ENCODE data around the gene AMPD2. TPM values are rescaled to one million over a fixed set of nuclear protein-coding genes. Genes with fewer than 3 reads are reported as not detected.

Gene AMPD2
- total RNA-seq, 1 donor from 2014 or later, result 71.7 TPM

DNA sequence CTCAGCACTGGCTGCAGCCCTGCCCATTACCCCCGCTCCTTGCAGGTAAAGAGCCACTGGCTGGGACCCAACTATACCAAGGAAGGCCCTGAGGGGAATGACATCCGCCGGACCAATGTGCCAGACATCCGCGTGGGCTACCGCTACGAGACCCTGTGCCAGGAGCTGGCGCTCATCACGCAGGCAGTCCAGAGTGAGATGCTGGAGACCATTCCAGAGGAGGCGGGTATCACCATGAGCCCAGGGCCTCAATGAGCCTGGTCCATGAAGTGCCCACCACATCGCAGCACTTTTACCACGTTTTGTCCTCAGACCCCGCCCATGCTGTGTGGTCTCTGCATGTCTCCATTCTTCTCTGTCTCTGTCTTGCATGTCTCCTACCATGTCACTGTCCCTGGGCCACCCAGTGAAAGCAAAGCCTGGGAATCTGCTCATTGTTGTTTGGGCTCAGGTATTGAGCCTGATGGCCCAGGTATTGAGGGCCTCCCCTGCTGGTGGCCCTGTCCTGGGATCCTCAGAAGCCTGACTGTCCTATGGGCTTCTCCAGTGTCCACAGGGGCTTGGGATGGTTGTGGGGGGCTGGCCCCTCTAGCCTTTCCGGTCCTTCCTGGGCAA is 11.4 kb downstream of the AMPD2 start:
- no peak for DNase-seq (ENCODE audit: low read depth)

DNA sequence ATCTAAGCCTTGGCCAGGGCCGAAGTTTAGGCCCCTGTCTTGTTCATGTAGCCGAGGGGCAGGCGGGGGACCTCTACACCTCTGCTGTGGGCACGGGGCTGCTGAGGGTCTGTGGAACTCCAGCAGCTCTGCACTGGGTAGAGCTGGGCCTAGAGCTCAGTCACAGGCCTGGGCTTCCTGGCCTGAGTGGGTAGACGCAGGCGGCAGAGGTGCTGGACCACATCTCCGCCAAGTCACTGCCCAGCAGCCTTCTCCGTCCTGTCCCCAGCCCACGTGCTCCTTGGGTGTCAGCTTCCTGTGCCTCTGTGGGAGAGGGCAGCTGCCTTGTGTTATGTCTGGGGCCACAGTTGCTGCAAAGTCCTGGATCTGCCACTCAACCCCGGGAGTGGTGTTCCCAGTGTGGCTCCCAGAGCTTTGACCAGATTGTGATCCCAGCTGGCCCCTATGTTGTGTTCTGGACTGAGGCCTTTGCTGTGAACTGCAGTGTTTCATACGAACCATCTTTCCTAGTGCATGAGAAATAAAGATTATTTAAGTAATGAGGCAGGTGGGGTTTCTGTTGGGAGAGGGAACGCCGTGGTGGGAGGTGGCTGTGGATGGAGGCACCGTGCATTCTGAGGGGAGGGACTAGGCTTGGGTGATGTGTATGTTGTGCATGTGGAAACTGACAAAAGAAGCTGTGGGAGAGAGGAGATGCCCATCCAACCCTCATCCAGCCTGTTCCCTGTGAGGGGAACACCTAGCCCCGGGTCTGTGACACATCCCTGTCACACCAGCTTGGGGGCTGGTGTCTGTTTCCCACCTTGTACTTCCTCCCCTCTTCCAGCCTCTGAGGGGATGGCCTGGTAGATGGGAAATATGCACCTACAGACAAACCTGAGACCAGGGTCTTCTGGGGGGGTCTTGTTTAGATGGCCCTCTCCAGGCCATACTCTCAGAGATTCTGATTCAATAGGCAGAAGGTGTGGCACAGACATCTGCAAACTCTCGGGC is 12.2 kb downstream of the AMPD2 start:
- no peak for DNase-seq (ENCODE audit: low read depth)

DNA sequence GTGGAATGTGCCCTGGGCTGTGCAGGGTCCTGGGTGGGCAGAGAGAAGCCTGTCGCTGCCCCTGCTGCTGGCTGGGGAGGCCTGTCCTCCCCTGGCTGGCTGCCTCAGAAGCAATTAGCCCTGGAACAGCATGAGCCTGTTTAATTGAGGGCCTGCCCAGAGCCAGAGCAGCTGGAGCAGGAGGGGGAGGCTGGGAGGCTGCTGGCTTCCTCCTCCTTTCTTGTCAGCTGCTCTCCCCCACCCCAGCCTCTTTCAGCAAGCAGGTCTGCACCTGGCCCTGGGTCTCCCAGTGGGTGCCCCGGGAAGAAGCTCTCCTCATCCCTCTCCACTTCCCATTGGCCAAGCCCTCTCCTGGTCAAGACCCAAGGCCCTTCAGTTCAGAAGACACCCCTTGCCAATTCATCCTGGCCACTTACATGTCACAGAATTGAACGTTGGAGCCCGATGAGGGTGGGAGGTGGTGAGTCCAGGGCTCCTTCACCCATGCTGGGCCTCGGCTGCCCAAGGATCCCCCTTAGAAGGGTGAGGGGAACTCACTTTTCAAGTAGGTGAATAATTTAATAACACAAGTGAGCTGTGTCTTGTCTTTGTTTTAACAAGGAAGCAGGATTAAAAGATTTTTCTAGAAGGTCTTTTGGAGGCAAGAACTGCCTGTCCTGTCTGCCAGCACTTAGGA is 13.2 kb downstream of the AMPD2 start:
- no peak for DNase-seq (ENCODE audit: low read depth)

DNA sequence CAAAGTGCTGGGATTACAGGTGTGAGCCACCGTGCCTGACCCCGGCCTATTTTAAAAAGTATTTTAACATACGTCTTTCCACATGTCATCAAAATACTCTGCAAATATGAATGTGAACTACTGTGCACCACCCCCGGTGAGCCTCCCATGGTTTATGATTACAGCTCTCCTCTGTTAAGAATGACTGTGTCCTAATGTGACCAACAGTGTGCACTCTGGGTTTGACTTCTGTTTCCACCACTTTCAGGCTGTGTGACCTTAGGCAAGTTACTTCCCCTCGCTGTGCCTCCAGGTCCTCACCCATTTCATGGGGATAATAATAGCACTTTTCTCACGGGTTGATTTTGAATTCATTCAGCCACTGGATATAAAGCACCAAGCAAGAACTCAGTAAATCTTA is 14.7 kb downstream of the AMPD2 start:
- DNase-seq (ENCODE audit: low read depth), result no peak

DNA sequence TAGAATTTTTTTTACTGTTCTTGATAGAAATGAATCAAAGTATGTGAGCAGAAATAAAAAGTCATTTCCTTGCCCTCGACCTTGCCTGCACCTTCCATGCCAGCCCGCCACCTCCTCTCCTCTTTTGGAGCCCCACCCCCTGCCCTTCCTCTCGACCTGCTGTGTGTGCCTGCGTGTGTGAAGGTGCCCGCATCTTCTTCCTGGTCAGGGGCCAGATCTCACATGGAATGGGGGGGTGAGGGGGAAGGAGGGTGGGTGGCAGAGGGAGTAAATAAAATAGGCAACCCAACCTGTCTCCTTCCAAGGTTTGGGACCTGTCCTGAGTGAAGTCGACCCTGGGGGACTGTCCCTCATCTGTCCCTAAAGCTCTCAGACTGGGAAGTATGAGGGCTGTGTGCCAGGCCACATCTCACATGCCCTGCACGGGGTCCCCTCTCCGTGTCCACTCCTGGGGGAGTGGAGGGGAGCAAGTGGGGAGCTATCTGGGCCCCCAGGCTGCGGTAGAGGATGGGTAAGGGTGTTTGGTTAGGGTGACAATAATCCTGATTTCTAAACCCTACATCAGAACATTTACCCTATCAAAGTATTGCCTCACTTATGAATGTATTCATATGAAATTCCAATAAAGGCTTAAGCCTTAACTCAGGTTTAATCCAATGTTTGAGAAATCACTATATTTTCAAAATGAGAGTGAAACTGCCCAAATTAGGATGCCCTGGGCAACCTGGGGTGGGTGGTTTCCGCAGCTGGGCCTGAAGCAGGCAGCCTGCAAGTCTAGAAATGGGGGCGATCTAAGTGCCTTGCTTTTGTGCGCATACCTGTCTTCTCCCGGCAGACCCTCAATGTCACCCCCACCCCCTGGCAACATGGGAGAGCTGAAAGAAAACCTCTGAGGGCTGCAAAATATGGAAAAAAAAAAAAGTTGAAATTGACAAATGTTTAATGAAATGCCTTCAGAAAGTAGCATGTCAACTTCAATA is 15.4 kb downstream of the AMPD2 start:
- no peak for DNase-seq (ENCODE audit: low read depth)

DNA sequence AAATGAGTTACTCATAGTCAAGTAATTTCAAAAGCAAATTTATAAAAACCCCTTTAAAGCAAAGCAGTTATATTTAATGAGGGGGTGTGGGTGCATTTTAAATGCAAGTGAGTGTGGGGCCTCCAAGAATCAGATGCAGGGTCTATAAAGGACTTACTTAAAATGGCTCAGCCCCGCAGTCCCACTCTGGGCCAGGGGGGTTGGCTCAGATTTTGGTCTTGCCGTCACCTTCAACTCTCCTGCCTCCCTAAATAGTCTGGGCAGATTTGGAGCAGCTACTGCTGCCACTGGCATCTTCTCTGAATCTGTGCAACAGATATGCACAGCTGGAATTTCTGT is 16.2 kb downstream of the AMPD2 start:
- DNase-seq (ENCODE audit: low read depth), result no peak

DNA sequence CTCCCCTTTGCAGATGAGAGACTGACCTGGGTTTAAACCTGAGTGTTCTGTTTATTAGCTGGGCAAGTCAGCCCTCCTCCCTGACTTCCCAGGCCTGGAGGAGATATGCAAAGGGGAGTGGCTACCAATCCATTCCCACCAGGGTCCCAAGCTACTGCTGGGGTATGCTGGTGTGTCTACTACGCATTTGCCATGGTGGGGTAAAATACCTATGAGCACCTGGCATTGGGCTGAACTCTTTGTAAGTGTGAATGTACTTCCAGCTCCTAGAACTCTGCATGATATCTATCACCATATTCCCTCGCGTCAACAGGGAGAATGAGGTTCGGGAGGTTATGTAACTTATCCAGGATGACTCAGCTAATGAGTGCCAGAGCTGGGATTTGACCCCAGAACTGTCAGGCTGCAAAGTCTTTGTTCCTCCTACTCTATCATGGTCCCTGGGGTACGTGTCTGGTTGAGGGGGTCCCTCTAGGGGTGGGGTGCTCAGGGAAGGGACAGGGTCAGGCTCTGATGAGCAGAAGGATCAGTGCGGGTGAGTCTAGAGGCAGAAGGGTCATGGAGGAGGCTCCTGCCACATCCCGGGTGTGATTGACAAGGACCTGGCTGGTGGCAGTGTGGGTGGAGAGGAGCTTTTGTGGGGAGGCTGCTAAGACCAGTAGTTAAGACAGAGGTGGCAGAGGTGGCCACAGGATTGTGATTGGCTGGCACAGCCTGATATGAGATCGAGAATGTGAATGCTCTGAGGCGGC is 16.7 kb downstream of the AMPD2 start:
- peak; percentile 52 for DNase-seq (ENCODE audit: low read depth)

DNA sequence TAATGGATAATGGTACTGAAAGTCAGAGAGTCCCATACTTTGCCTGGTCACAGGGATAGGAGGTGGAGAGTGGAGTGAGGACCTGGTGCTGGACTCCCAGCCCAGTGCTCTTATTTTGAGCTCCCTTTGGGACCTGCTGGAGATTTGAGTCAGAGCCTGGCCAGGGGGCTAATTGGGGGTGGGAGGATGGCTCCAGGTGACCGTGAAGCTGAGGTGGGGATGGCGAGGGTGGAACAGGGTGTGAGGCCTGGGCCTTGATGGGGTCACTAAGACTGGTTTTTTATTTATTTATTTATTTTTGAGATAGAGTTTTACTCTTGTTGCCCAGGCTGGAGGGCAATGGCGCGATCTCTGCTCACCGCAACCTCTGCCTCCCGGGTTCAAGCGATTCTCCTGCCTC is 17.8 kb downstream of the AMPD2 start:
- no peak for DNase-seq (ENCODE audit: low read depth)

DNA sequence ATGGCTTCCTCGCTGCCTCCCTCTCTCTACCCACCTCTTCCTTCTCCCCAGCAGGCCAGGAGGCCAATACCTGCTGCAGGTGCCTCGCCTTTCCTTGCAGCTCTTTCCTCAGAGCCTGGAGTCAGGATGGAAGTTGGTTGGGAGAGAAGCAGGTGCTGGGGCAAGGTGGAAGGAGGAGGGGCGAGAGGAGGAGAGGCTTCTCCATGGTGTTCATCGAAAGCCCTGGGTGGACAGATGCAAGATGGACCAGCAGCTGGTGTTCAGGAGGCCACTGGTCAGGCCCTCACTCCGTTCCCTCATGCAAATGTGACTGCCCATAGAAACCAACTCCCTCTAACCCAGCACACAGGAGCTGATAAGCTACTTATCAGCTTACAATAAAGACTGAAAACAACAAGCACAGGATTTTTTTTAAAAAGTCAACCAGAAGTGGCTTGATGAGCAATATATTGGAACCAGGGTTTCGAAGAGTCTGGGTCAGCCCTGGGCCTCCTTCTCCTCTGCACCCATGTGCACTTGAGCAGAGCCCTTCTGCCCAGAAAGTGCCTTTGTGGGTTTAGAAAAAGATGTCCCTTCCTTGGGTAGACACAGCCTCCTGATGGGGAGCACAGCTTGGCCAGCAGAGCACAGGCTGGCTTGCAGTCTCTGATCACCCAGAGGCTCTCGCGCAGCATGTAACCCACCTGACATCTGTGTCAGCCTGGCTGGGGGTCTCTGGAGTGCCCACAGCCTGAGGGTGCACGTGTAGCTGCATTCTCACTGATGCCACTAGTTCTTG is 19.6 kb downstream of the AMPD2 start:
- no peak for DNase-seq (ENCODE audit: low read depth)

DNA sequence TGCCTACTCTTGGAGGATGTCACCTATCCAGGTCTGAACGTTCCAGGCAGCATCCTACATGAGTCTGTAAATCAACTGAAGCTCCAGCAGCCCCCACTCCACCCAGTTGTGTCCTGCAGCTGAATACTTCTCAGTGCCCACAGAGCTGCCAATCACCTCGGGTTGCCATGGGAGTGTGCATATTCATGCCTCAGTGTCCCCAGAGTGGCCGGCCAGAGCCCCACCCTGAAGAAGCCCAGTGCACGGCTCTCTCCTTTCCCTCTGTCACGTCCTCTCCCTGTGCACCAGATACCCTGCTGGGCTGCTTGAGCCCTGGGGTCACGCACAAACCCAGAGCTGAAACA is 20.2 kb downstream of the AMPD2 start:
- no peak for DNase-seq (ENCODE audit: low read depth)

DNA sequence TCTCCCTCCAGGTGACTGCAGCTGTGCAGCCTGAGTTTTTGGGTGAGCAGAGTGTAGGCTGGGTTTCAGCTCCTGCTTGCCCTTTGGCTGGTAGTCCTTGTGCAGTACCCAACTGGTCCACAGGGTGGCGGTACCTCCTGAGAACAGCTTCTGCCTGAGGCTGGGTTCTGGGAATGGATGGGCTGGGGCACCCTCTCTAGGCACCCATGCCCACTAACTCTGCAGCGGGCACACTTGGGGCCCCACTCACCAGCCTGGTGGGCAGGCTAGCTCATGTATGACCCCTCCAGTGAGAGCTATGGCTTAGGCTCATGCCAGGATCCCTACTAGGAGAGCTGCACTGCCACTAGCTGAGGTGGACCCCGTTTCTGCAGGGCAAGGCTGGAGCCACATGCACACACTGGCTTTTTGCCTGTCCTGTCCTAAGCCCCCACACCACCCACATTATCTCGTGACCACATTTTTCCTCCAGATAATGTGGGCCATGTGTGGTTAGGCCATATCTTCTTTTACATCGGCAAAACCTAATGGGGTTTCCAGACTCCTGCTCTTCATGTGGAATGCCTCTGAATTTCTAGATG is 20.7 kb downstream of the AMPD2 start:
- DNase-seq (ENCODE audit: low read depth), result peak; percentile 35

DNA sequence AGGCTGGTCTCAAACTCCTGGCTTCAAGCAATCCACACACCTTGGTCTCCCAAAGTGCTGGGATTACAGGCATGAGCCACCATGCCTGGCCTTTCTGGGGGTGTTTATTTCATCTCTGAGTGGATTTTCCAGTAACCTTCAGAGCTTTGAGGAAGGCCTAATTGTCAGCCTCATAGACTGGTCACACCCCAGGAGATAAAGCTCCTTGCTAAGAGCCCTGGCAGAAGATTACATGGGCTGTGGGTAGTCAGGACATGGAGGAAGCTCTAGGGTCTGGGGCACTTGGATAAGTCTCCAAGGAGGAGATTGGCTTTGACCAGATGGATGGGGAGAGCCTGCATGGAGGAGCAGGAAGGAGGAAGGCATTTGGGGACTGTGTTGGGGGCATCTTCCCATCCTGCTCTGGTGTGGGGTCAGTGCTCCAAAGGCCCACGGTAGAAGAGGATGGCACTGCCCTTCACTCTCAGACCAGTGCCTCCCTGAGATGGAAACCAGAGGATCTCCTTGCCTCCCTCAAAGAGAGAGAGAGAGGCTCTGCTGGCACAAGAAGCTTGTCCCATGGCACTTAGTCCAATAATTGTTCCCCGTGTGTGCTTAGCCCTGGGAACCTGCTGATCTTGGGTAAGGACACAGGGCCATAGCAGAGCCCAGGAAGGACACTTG is 21.6 kb downstream of the AMPD2 start:
- DNase-seq (ENCODE audit: low read depth), result no peak

DNA sequence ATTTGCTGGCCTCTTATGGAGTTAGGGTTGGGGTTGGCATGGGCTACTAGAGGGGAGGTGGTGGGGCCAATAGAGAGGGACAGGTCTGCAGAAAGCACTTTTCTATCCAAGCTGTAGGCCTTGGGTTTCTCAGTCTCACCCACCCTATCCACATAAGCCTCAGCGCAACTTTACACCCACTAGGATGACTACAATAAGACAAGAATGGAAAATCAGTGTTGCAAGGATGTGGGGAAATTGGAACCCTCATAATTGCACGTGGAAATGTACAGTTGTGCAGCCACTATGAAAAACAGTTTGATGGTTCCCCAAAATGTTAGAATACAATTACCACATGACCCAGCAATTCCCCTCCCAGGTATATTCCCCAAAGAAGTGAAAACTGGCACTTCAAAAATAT is 22.2 kb downstream of the AMPD2 start:
- DNase-seq (ENCODE audit: low read depth), result no peak

DNA sequence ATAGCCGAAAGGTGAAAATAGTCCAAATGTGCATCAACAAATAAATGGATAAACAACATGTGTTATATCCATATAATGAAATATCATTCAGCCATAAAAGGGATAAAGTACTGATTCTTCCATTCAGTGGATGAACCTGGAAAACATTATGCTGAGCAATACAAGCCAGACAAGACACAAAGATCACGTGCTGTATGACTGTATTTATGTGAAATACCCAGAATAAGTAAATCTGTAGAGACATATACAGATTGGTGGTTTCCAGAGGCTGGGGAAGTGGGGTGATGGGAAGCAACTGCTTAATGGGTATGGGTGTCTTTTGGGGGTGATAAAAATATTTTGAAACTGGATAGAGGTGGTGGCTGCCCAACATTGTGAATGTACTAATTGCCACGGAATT is 23.0 kb downstream of the AMPD2 start:
- no peak for DNase-seq (ENCODE audit: low read depth)

DNA sequence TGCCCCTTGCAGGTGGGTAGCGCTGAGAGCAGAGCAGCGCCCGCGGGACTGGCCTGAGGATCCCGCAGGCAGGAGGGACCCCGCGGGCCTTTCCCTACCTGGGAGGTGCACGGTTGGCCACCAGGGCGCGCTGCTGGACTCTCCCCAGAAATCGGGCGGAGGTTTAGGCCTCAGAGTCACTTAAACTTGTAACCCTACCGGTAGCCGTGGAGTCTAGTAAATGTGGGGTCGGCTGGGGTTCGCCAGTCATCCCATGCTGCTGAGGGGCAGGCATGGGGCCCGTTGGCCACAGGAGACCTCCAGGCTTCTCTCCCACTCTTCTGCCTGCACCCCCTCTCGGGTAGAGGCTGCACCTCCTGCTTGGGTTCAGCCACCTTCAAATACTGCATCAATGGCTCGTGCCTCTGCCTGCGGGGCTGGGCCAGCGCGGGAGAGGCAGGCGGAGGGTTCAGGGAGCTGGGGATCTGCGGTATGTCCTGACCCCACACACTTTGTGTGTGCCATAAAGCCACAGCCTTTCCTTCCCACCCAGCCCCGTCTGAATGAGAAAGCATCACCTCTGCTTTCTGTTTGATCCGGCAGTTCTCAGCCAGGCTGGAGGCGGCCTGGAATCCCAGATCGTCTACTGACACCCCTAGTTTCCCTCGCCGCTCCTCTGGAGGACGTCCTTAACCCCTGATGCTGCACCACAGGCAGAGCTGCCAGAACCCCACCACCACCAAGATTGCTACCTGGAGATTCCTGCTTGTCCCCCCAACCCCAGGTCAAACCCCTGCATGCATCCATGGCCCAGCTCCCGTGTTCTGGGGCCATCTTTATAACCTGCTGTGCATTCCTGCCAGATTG is 24.0 kb downstream of the AMPD2 start:
- no peak for DNase-seq (ENCODE audit: low read depth)

DNA sequence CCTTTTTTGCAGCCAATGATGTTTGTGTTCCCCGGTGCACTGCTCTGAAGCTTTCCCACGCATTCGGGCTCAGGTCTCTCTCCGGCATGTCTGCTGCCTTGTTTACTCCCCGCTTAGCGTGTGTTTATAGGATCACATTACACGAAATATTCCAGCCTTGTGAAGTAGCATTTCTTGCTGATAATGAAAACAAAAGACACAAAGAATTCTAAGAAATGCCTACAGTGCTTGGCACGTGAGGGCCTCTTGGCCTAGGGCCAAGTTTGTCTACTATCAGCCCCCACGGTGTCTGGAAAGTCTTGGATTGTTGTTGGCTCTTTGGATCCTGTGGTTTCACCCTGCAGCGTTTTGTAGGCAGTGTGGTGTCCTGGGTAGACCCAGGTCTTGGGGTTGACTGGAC is 25.0 kb downstream of the AMPD2 start:
- DNase-seq (ENCODE audit: low read depth), result no peak

DNA sequence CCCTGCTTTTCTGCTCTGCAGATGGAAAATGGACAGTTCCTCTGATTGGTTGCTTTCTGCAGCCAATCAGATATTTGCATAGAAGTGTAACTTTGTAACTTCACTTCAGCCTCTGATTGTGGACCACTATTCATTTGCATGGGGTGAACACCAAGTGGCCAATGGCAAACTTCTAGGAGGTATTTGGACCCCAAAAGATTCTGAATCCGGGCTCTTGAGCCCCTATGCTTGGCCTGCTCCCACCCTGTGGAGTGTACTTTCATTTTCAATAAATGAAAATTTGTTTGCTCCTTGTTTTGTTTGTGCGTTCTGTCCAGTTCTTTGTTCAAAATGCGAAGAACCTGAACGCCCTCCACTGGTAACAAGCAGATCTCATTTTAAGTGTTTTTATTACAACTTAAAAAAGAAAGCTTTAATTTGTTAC is 29.9 kb downstream of the AMPD2 start:
- DNase-seq (ENCODE audit: low read depth), result peak; percentile 30

DNA sequence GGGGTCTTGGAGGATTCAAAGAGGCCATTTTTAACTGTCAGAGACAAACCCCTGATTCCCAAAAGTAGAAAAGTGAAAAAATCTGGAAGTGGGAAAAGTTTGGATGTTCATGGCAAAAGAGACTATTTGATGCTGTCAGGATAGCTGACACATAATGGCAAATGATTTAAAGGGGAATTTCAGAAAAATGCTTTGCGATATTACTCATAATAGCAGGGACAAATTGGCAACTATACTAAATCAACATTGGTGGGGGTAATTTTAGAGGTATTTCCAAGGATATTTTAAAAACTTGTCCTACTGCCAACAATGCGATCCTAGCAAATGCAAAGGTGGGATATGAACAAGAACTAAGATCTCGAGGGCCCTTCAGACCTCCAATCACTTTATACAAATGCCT is 31.0 kb downstream of the AMPD2 start:
- no peak for DNase-seq (ENCODE audit: low read depth)
